HG02763 (cell line): Measurements from ENCODE around the gene SGTA.

Experiments used
- ATAC-seq: cut with Tn5 transposase; IDR thresholded peaks from one replicate; pipeline ENCODE4 v1.9.1; 2021; ENCODE audit warnings: mild to moderate bottlenecking, moderate library complexity; ENCODE audit not compliant: unreplicated experiment

The SGTA gene

GRCh38 chr19:2810141-2811091 is 27.3 kb upstream of the SGTA start:
- no peak for ATAC-seq

GRCh38 chr19:2809387-2810140 is 26.5 kb upstream of the SGTA start:
- no peak for ATAC-seq

- ATAC-seq, result no peak
Observed at GRCh38 chr19:2808129-2808941, 25.3 kb upstream of the SGTA start.

GRCh38 chr19:2807379-2808128 is 24.5 kb upstream of the SGTA start:
- no peak for ATAC-seq

- ATAC-seq, result no peak
Observed at GRCh38 chr19:2806736-2807378, 23.8 kb upstream of the SGTA start.

GRCh38 chr19:2805991-2806649 is 23.0 kb upstream of the SGTA start:
- no peak for ATAC-seq

GRCh38 chr19:2805261-2805900 is 22.3 kb upstream of the SGTA start:
- no peak for ATAC-seq

GRCh38 chr19:2804156-2805004 is 21.3 kb upstream of the SGTA start:
- no peak for ATAC-seq

GRCh38 chr19:2803486-2804155 is 20.5 kb upstream of the SGTA start:
- no peak for ATAC-seq

GRCh38 chr19:2802826-2803225 is 19.8 kb upstream of the SGTA start:
- ATAC-seq, result no peak

GRCh38 chr19:2800506-2800905 is 17.4 kb upstream of the SGTA start:
- no peak for ATAC-seq

- ATAC-seq, result no peak
Observed at GRCh38 chr19:2799273-2800020, 16.4 kb upstream of the SGTA start.

GRCh38 chr19:2798733-2799132 is 15.7 kb upstream of the SGTA start:
- no peak for ATAC-seq

- ATAC-seq, result no peak
Observed at GRCh38 chr19:2798158-2798685, 15.1 kb upstream of the SGTA start.

GRCh38 chr19:2797280-2797679 is 14.2 kb upstream of the SGTA start:
- ATAC-seq, result no peak

GRCh38 chr19:2796659-2797266 is 13.7 kb upstream of the SGTA start:
- no peak for ATAC-seq
